Measurements from ENCODE around the gene RNASEH2A.
"Not testable (repeated sequence)": the region's sequence is repeated elsewhere in the genome, so short reads cannot be mapped to it uniquely, and the experiment has no call there.

Gene RNASEH2A

GRCh38 chr19:12834566-12834943 is 28.2 kb downstream of the RNASEH2A start, which contains the start of gene RTBDN:
TSS of gene RTBDN (minus strand) at chr19:12834579. CDS start at chr19:12829979, 4,600 bp downstream.
- DNase-seq = no peak

- peak; percentile 46 for DNase-seq
These were observed 28.8 kb downstream of the RNASEH2A start for GRCh38 chr19:12834976-12835757.

DNA sequence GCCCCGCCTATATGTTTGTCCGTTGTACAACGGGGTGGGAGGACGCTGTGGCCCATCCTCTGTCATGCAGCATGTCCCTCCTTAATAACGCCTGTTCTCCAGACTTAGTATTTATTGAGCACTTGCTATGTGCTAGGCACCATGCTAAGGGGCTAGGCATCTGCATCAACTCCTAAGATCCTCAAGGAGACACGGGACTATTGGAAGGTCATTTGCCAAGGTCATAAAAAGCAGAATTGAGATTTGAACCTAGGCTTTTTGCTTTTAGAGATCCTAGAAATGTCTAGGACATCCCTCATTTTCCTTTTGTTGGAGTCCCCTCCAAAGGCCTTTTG is 30.1 kb downstream of the RNASEH2A start:
- no peak for DNase-seq

- DNase-seq = no peak
These were observed 30.8 kb downstream of the RNASEH2A start for GRCh38 chr19:12837225-12837624.

- DNase-seq = no peak
These were observed 31.9 kb downstream of the RNASEH2A start, which contains the start of gene MAST1 for GRCh38 chr19:12838182-12838885. TSS of gene MAST1 (plus strand) at chr19:12838515. CDS start at chr19:12838573, 58 bp downstream.

DNA sequence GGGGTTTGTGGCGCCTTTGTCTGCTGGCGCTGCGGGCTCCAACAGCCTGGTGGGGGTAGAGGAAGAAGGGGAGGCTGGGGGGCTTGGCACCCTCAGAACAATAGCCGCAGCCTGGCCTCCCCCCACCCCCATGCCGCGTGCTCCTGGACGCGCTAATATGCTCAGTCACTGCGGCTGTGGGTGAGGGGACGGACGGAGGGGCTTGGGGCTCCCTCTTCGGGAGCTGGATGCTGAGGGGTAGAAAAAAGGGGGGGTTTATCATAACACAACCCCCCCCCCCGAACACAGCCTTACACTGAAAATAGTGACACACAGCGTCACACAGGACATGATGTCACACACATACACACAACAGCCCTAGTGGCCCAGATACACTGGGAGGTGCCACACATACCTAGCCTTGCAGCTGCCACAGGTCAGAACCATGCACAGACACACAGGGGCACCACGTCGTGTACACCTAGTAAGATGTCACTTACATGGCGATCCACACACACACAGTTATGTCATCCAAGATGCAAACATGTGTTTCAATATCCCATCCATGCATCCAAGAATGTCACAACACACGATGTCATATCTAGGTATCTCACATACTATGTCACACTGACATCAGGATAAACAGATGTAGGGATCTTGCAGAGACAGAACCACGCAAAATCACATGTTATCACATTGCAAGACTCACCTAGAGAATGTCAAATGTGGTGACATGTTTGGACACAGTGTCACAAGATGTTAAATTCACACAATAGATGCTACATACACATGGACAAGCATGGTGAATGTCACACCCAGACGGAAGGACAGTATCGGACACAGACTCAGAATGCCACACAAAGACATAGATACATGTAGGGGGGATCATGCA is 32.7 kb downstream of the RNASEH2A start:
- DNase-seq = no peak

GRCh38 chr19:12840091-12841079 is 34.0 kb downstream of the RNASEH2A start:
- peak; percentile 56 for DNase-seq

GRCh38 chr19:12841094-12841493 is 34.7 kb downstream of the RNASEH2A start:
- no peak for DNase-seq

DNA sequence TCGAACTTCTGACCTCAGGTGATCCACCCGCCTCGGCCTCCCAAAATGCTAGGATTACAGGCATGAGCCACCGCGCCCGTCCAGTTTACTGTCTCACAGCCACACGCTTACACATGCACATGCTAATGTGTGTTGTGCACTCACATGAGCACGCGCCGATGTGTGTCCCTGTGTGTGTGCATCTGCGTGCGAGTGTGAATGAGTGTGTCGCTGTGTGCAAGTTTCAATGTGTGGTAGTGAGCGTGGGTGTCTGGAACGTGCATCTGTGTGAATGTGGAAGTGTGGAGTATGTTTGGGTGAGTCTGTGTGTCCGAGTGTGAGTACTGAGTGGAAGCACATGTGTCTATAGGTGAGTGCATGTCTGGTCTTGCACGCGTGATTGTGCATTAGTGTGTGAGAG is 36.1 kb downstream of the RNASEH2A start:
- no peak for DNase-seq

- DNase-seq = no peak
These were observed 36.9 kb downstream of the RNASEH2A start for GRCh38 chr19:12843328-12843727.

- no peak for DNase-seq
These were observed 37.8 kb downstream of the RNASEH2A start for GRCh38 chr19:12843999-12844732.

GRCh38 chr19:12846613-12847012 is 40.2 kb downstream of the RNASEH2A start:
- not testable (repeated sequence) for DNase-seq

GRCh38 chr19:12847159-12848139 is 41.1 kb downstream of the RNASEH2A start:
- peak; percentile 89 for DNase-seq

DNA sequence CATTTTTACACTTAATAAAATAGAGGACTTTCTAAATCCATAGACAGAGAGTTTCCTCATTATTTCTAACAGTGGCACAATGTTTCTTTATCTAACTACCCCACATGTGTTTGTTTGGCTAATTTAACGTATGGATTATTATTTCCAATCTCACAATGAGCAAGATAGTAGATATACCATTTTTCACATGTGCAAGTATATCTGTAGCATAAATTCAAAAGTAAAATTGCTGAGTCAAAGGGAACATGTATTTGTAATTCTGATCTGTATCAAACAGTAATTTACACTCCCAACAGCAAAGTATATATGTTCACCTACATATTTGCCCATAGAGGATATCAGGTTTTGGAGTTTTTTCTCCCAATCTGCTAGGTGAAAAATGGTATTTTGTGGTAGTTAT is 50.3 kb downstream of the RNASEH2A start:
- no peak for DNase-seq

- no peak for DNase-seq
These were observed 51.9 kb downstream of the RNASEH2A start for GRCh38 chr19:12858041-12858928.

DNA sequence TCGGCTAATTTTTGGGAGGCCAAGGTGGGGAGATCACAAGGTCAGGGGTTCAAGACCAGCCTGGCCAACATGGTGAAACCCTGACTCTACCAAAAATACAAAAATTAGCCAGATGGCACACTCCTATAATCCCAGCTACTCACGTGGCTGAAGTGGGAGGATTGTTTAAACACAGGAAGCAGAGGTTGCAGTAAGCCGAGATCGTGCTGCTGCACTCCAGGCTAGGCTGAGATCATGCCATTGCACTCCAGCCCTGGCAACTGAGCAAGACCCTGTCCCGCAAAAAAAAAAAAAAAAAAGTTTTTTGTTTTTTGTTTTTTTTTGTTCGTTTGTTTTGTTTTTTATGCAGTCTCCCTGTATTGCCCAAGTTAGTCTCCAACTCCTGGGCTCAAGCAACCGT is 53.2 kb downstream of the RNASEH2A start:
- DNase-seq = no peak

Data from femur (tissue), 1 donor.